IMR-90 (cell line): Measurements from ENCODE around the gene HES6. TPM values are rescaled to one million over a fixed set of nuclear protein-coding genes. Genes with fewer than 3 reads are reported as not detected.

Experiments
- ATAC-seq: fragments of 200-7000 bp; cut with Tn5 transposase; 2 replicates; pipeline ENCODE4 v1.9.1; 2020; ENCODE audit warnings: low read depth, mild to moderate bottlenecking, moderate library complexity
- BruUV-seq: library from RNA; stranded (reverse); fragments of 400-500 nt; replicated peaks from 2 replicates; lab custom pipeline; 2021; lab: Mats Ljungman, UMichigan
- CTCF ChIA-PET: fragments of 300-600 bp; formaldehyde crosslinking; extraction: SDS; loops from one replicate; lab custom pipeline; 2021; ENCODE audit warnings: antibody characterized with exemption; lab: Yijun Ruan, JAX
- POLR2A ChIA-PET: fragments of 300-600 bp; sonication (Branson Sonifier 250); formaldehyde crosslinking; loops from one replicate; lab custom pipeline; 2022; ENCODE audit warnings: antibody characterized with exemption; ENCODE audit not compliant: unreplicated experiment; lab: Charles Lee
- DNase-seq: peaks from one replicate; pipeline ENCODE4 v3.0.0; 2013
- H2AFZ ChIP-seq: replicated peaks from 2 replicates; pipeline ENCODE3; 2013; ENCODE audit warnings: low read length, mild to moderate bottlenecking; ENCODE audit not compliant: poor library complexity
- H2AK5ac ChIP-seq: 2 replicates; pipeline ENCODE4 v1.6.1; 2013; ENCODE audit warnings: low read depth, low read length, inconsistent platforms
- H2AK9ac ChIP-seq: replicated peaks from 2 replicates; pipeline ENCODE3; 2013; ENCODE audit warnings: mild to moderate bottlenecking, low read depth, low read length, moderate library complexity; ENCODE audit not compliant: poor library complexity
- H2BK120ac ChIP-seq: 2 replicates; pipeline ENCODE4 v1.6.1; 2013; ENCODE audit warnings: low read depth, low read length, inconsistent platforms
- H2BK15ac ChIP-seq: 3 replicates; pipeline ENCODE4 v1.6.1; 2013; ENCODE audit warnings: low read depth, low read length, inconsistent platforms
- H2BK20ac ChIP-seq: 2 replicates; pipeline ENCODE4 v1.6.1; 2013; ENCODE audit warnings: low read depth, mild to moderate bottlenecking, inconsistent platforms, low read length, moderate library complexity
- H2BK5ac ChIP-seq: 2 replicates; pipeline ENCODE4 v1.6.1; 2013; ENCODE audit warnings: mild to moderate bottlenecking, low read depth, low read length, inconsistent platforms; ENCODE audit not compliant: poor library complexity, severe bottlenecking
- H3K14ac ChIP-seq: replicated peaks from 2 replicates; pipeline ENCODE4 v1.6.1; 2013; ENCODE audit warnings: low read depth, low read length, inconsistent platforms
- H3K18ac ChIP-seq: 2 replicates; pipeline ENCODE4 v1.6.1; 2013; ENCODE audit warnings: low read depth, low read length, control low read depth
- H3K23ac ChIP-seq: 2 replicates; pipeline ENCODE4 v1.6.1; 2013; ENCODE audit warnings: low read depth, low read length, inconsistent platforms
- H3K27ac ChIP-seq: 2 replicates; pipeline ENCODE4 v1.5.1; 2013; ENCODE audit warnings: mild to moderate bottlenecking, control low read depth, low read length; ENCODE audit not compliant: insufficient read depth
- H3K27me3 ChIP-seq: 2 replicates; pipeline ENCODE4 v1.6.1; 2013; ENCODE audit warnings: low read length; ENCODE audit not compliant: control insufficient read depth, insufficient read depth
- H3K36me3 ChIP-seq: 2 replicates; pipeline ENCODE4 v1.6.1; 2013; ENCODE audit warnings: low read length, mixed read lengths; ENCODE audit not compliant: control insufficient read depth, insufficient read depth
- H3K4ac ChIP-seq: 2 replicates; pipeline ENCODE4 v1.6.1; 2013; ENCODE audit warnings: low read depth, low read length, inconsistent platforms
- H3K4me1 ChIP-seq: 2 replicates; pipeline ENCODE4 v1.6.1; 2013; ENCODE audit warnings: low read length, mixed read lengths; ENCODE audit not compliant: control insufficient read depth, insufficient read depth
- H3K4me2 ChIP-seq: 2 replicates; pipeline ENCODE4 v1.6.1; 2013; ENCODE audit warnings: low read depth, mild to moderate bottlenecking, control low read depth, low read length, moderate library complexity
- H3K4me3 ChIP-seq: 2 replicates; pipeline ENCODE4 v1.5.1; 2013; ENCODE audit warnings: low read depth, mild to moderate bottlenecking, control low read depth, low read length, moderate library complexity; ENCODE audit not compliant: insufficient read depth
- H3K56ac ChIP-seq: 2 replicates; pipeline ENCODE4 v1.6.1; 2013; ENCODE audit warnings: low read length, inconsistent platforms; ENCODE audit not compliant: insufficient read depth; ENCODE audit errors: extremely low read depth
- H3K79me1 ChIP-seq, 2 experiments: 2 replicates each; pipeline ENCODE4 v1.6.1; 2013; ENCODE audit warnings: low read length in 2 of 2, inconsistent platforms in 1 of 2, low read depth in 1 of 2
- H3K9ac ChIP-seq: 2 replicates; pipeline ENCODE4 v1.6.1; 2013; ENCODE audit warnings: low read depth, low read length, control low read depth
- H3K9me1 ChIP-seq: 2 replicates; pipeline ENCODE4 v1.6.1; 2013; ENCODE audit warnings: low read length, inconsistent platforms; ENCODE audit not compliant: insufficient read depth
- H3K9me3 ChIP-seq: 2 replicates; pipeline ENCODE4 v1.6.1; 2013; ENCODE audit warnings: low read length; ENCODE audit not compliant: control insufficient read depth, insufficient read depth
- H4K20me1 ChIP-seq: 2 replicates; pipeline ENCODE4 v1.6.1; 2013; ENCODE audit warnings: low read length, inconsistent platforms; ENCODE audit not compliant: insufficient read depth
- H4K5ac ChIP-seq: 2 replicates; pipeline ENCODE4 v1.6.1; 2013; ENCODE audit warnings: mild to moderate bottlenecking, low read depth, low read length, control low read depth
- H4K8ac ChIP-seq, 2 experiments: 2 replicates each; pipeline ENCODE4 v1.6.1; 2013; ENCODE audit warnings: low read depth in 2 of 2, low read length in 2 of 2, control low read depth in 1 of 2, inconsistent platforms in 1 of 2
- H4K91ac ChIP-seq: 2 replicates; pipeline ENCODE4 v1.6.1; 2013; ENCODE audit warnings: low read depth, low read length, inconsistent platforms; ENCODE audit not compliant: insufficient read depth
- CEBPB ChIP-seq: IDR thresholded peaks from 2 replicates; pipeline ENCODE4 v1.6.1; 2012; ENCODE audit warnings: low read depth, low read length, improper control_type of control experiment
- FOS ChIP-seq: fragments of 150-350 bp; IDR thresholded peaks from 2 replicates; pipeline ENCODE4 v1.6.1; 2016; ENCODE audit warnings: low read depth, low read length
- WGBS, 2 experiments: methylation state at CpG; one replicate each; pipeline versions ENCODE4 v1.1.5 to v1.1.7; 2013; ENCODE audit warnings: missing lambda C conversion rate in 2 of 2; ENCODE audit not compliant: insufficient read length in 1 of 2; ENCODE audit errors: extremely low coverage in 2 of 2; 5-methylcytosine and 5-hydroxymethylcytosine counted together
- dilution Hi-C: fragments of 300-500 bp; cut with HindIII; formaldehyde crosslinking; loops from one replicate; pipeline ENCODE4 v1.14.3; 2018; ENCODE audit warnings: low sequenced_read_pairs; ENCODE audit not compliant: unreplicated experiment
- in situ Hi-C: fragments of 300-500 bp; cut with MboI; formaldehyde crosslinking; loops from 3 replicates; pipeline ENCODE4 v1.14.3; 2019; ENCODE audit warnings: low sequenced_read_pairs, inconsistent platforms, mixed read lengths
- intact Hi-C: fragments of 100-400 bp; cut with micrococcal nuclease; formaldehyde crosslinking; loops from 2 replicates; pipeline ENCODE4 v1.10.0; 2022
- polyA plus RNA-seq, 3 experiments: library from polyadenylated mRNA; depleted of rRNA; stranded (reverse); fragments of >200 nt; gene quantifications; 2 replicates each; pipeline ENCODE4 v1.2.3, GENCODE V29; 2012; ENCODE audit warnings: low replicate concordance in 1 of 3
- total RNA-seq: library from RNA; depleted of rRNA; stranded (reverse); fragments of >200 nt; gene quantifications from 2 replicates; pipeline ENCODE4 v1.2.3, GENCODE V29; 2012
- TF ChIP-seq, protein P1 (sequence below): fragments of 150-350 bp; IDR thresholded peaks from 2 replicates; pipeline ENCODE4 v1.6.1; 2017; ENCODE audit warnings: mild to moderate bottlenecking, antibody characterized with exemption, low read length, low read depth

The HES6 gene
- total and polyA plus RNA-seq, 2 of the 4 experiments (the other 2 are of a cell fraction): 1.3 to 3.3 TPM

DNA sequence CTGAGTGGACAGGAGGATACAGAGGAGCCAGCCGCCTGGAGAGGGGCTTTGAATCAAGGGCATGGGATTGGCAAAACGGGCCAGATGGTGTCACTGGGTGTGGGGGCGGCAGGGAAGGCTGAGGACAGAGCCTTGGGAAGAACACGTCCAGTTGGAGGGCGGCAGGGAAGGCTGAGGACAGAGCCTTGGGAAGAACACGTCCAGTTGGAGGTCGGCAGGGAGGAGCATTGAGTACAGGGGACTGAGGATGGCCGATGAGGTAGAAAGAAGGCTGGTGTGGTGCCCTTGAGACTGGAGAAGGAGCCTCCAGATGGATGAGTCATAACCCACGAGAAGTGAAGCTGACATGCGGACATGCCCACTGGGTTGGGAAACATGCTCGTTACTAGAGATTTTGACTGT lies 4.5 kb downstream of the HES6 start:
- intact Hi-C loops: no loop called here
- ChIA-PET CTCF (no interaction called here), POLR2A (no interaction called here)
- Histone ChIP-seq H3K27ac (no peak overlapping the region), H3K36me3 (no peaks in the 10 kb centered on the region), H3K4me3 (no peak overlapping the region), H3K27me3 (peaks cover 22% of the 10 kb centered on the region), H3K4me1 (peaks cover 4% of the 10 kb centered on the region; the same call in 1 of the 2 replicates), H3K9me1 (no peaks in the 10 kb centered on the region), H4K20me1 (no peaks in the 10 kb centered on the region), H3K9ac (no peak overlapping the region), H3K14ac (no peak overlapping the region; the same call in 1 of the 2 replicates), H4K5ac (no peak overlapping the region), H2BK15ac (no peak overlapping the region), H2AK5ac (peak overlapping the region; percentile 24), H3K18ac (no peak overlapping the region), H3K4ac (no peak overlapping the region), H3K79me1 (peaks cover 0 to 2% of the 10 kb centered on the region in 2 experiments; a peak in 1 of 4 replicates), H3K56ac (no peak overlapping the region), H2BK5ac (no peak overlapping the region), H2AFZ (peak overlapping the region; percentile 58), H4K8ac (no peak overlapping the region), H3K23ac (peak overlapping the region; percentile 40; the same call in 1 of the 2 replicates), H4K91ac (peak overlapping the region; percentile 12; the same call in 1 of the 2 replicates), H3K4me2 (no peak overlapping the region), H2AK9ac (peak overlapping the region; percentile 78), H3K9me3 (0 out of 2 replicates have a peak, but pooled peaks cover 2% of the 10 kb centered on the region), H2BK20ac (no peak overlapping the region), H2BK120ac (no peak overlapping the region)
- in situ Hi-C loops: no loop called here
- ATAC-seq: no peak
- BruUV-seq: no TSS peak
- peak; percentile 35 for DNase-seq
- 0 out of 2 replicates have a peak, but pooled peaks have one; percentile 9 for TF ChIP-seq CEBPB
- 0 out of 2 replicates have a peak, but pooled peaks have one; percentile 38 for TF ChIP-seq FOS
- TF ChIP-seq, protein P1, sequence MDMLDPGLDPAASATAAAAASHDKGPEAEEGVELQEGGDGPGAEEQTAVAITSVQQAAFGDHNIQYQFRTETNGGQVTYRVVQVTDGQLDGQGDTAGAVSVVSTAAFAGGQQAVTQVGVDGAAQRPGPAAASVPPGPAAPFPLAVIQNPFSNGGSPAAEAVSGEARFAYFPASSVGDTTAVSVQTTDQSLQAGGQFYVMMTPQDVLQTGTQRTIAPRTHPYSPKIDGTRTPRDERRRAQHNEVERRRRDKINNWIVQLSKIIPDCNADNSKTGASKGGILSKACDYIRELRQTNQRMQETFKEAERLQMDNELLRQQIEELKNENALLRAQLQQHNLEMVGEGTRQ: no peak
- 85% methylated on average over 11 of the region's 11 CpGs; no CpG with 5 or more reads in 1 of the 2 experiments for WGBS, 2 experiments
- dilution Hi-C loops: no loop called here
